PC-3 (cell line): Measurements from ENCODE around the gene SLC4A2.

Experiments
- EZH2 ChIP-seq: fragments of 300-600 bp; sonication (generic); IDR thresholded peaks from one replicate; pipeline ENCODE4 v1.6.1; 2017; ENCODE audit warnings: antibody characterized with exemption, mild to moderate bottlenecking, low read length; ENCODE audit not compliant: unreplicated experiment
- EZH2phosphoT487 ChIP-seq: fragments of 300-600 bp; sonication (generic); IDR thresholded peaks from 2 replicates; pipeline ENCODE4 v1.6.1; 2018; ENCODE audit warnings: mild to moderate bottlenecking, antibody characterized with exemption, low read length, borderline replicate concordance
- TF ChIP-seq, protein P1 (sequence below): fragments of 300-600 bp; sonication (generic); conservative IDR thresholded peaks from 2 replicates; pipeline ENCODE4 v1.5.1; 2017; ENCODE audit warnings: antibody characterized with exemption, low read depth, mild to moderate bottlenecking, low read length

DNA sequence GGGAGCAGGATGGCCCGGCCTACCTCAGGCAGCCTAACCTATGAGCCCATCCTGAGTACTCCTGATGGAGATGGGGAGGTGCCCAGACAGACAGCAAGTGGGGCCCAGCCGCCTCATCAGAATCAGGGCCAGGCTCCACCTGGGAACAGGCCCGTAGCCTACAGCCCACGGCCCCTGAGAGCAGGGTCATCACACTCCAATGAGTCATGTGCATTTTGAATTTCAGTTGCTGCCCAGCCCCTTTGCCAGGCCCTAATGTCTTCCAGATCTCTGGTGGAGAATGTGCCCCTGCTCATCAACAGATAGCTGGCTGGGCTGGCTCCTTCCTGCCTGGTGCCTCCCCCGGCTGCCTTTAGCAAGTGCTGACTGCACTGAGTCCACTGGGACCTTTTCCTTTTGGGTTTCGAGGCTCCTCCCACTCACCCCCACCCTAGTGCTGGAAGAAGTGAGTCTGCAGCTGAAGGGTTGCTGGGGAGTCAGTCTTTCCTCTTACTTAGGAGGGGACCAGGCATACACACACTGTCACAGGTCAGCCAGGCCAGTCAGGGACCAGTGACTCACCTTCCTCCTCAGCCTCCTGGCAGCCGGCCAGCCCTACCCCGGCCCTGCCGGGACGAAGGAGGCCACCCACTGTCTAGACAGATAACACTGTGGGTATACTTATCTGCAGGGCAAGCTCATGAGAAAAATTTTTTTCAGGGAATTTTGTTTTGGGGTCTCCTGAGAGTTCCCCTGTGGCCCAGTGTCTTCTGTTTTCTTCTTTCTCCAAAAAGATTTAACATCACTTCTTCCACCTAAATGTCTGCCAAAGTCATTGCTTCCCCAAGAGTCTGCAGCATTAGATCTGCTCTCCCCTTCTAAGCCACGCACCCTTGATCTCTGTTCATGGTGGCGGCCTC lies 20.2 kb upstream of the SLC4A2 start:
- TF ChIP-seq, protein P1, sequence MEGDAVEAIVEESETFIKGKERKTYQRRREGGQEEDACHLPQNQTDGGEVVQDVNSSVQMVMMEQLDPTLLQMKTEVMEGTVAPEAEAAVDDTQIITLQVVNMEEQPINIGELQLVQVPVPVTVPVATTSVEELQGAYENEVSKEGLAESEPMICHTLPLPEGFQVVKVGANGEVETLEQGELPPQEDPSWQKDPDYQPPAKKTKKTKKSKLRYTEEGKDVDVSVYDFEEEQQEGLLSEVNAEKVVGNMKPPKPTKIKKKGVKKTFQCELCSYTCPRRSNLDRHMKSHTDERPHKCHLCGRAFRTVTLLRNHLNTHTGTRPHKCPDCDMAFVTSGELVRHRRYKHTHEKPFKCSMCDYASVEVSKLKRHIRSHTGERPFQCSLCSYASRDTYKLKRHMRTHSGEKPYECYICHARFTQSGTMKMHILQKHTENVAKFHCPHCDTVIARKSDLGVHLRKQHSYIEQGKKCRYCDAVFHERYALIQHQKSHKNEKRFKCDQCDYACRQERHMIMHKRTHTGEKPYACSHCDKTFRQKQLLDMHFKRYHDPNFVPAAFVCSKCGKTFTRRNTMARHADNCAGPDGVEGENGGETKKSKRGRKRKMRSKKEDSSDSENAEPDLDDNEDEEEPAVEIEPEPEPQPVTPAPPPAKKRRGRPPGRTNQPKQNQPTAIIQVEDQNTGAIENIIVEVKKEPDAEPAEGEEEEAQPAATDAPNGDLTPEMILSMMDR = no peak
- TF ChIP-seq EZH2phosphoT487 = no peak
- TF ChIP-seq EZH2 = no peak
